Neutrophil (primary cell): Measurements from ENCODE around the gene SORCS2.

ENCODE experiments used
- H3K27ac ChIP-seq: fragments of 200-600 bp; sonication (generic); 2 replicates; pipeline ENCODE4 v1.5.1; 2016; ENCODE audit warnings: mild to moderate bottlenecking, moderate library complexity
- H3K27me3 ChIP-seq: fragments of 200-600 bp; sonication (generic); 2 replicates; pipeline ENCODE4 v1.6.0; 2016; ENCODE audit warnings: mild to moderate bottlenecking
- H3K36me3 ChIP-seq: fragments of 200-600 bp; sonication (generic); 2 replicates; pipeline ENCODE4 v1.5.1; 2017
- H3K4me1 ChIP-seq, 2 experiments: fragments of 200-600 bp in 1 of 2; sonication (generic) in 1 of 2; 1 replicate in 1 of 2; 2 replicates in 1 of 2; pipeline versions ENCODE4 v1.5.1 to v1.6.1; 2013 to 2016; ENCODE audit warnings: low read depth in 1 of 2, low read length in 1 of 2, mild to moderate bottlenecking in 1 of 2, moderate library complexity in 1 of 2; ENCODE audit not compliant: control insufficient read depth in 1 of 2, insufficient read depth in 1 of 2
- H3K4me3 ChIP-seq, 2 experiments: fragments of 200-600 bp in 1 of 2; sonication (generic) in 1 of 2; 1 replicate in 1 of 2; 2 replicates in 1 of 2; pipeline ENCODE4 v1.5.1; 2013 to 2016; ENCODE audit warnings: low read depth in 1 of 2, low read length in 1 of 2, mild to moderate bottlenecking in 1 of 2, moderate library complexity in 1 of 2
- H3K9me3 ChIP-seq: fragments of 200-600 bp; sonication (generic); 2 replicates; pipeline ENCODE4 v1.5.1; 2016
- TF ChIP-seq, protein P1 (sequence below): fragments of 200-600 bp; sonication (generic); IDR thresholded peaks from 2 replicates; pipeline ENCODE4 v1.5.1; 2016; ENCODE audit warnings: antibody characterized with exemption

SORCS2 gene

DNA sequence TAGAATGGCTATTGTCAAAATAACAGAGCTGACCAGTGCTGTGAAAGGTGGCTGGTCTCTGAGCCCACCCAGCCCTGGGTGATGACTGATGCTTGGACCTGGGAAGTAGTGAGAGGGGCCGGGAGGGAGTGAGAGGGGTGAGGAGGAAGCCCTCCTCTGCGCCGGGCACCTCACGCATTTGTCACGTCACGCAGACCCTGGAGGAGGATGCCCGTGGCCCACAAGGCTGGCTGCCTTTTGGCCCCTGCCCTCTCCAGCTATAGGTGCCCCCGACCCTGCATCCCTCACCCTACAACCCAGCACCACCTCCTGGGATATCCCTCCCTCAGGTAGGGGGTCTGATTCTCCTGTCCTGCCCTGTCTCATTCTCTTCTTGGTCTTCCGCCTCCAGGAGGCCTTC, 539.9 kb downstream of the SORCS2 start:
- no peaks in the 10 kb centered on the region for H3K4me1 ChIP-seq
- TF ChIP-seq, protein P1, sequence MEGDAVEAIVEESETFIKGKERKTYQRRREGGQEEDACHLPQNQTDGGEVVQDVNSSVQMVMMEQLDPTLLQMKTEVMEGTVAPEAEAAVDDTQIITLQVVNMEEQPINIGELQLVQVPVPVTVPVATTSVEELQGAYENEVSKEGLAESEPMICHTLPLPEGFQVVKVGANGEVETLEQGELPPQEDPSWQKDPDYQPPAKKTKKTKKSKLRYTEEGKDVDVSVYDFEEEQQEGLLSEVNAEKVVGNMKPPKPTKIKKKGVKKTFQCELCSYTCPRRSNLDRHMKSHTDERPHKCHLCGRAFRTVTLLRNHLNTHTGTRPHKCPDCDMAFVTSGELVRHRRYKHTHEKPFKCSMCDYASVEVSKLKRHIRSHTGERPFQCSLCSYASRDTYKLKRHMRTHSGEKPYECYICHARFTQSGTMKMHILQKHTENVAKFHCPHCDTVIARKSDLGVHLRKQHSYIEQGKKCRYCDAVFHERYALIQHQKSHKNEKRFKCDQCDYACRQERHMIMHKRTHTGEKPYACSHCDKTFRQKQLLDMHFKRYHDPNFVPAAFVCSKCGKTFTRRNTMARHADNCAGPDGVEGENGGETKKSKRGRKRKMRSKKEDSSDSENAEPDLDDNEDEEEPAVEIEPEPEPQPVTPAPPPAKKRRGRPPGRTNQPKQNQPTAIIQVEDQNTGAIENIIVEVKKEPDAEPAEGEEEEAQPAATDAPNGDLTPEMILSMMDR, result no peak
- H3K9me3 ChIP-seq, result no peaks in the 10 kb centered on the region
- no peaks in the 10 kb centered on the region for H3K36me3 ChIP-seq
- no peaks in the 10 kb centered on the region for H3K27me3 ChIP-seq
- no peak overlapping the region for H3K4me3 ChIP-seq
- no peak overlapping the region for H3K27ac ChIP-seq

DNA sequence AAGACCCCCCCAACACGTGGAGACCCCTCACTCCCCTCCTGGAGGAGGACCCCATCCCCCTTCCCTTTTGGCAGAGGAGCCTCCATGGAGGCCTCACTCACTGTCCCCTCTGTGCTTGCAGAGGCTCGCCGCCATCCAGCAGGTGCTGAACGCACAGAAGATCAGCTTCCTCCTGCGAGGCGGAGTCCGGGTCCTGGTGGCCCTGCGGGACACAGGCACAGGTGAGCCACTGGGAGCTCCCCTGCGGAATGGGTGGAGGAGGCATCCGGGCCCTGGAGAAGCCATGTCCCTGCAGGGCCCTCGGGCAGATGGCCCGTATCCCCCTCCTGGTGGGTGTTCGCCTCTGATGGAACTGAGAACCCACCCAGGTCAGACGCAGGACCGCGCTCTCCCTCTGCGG, 540.9 kb downstream of the SORCS2 start:
- no peaks in the 10 kb centered on the region for H3K9me3 ChIP-seq
- H3K27me3 ChIP-seq, result no peaks in the 10 kb centered on the region
- TF ChIP-seq, protein P1, result no peak
- H3K4me3 ChIP-seq, result no peak overlapping the region
- H3K27ac ChIP-seq, result no peak overlapping the region
- no peaks in the 10 kb centered on the region for H3K36me3 ChIP-seq
- no peaks in the 10 kb centered on the region for H3K4me1 ChIP-seq

DNA sequence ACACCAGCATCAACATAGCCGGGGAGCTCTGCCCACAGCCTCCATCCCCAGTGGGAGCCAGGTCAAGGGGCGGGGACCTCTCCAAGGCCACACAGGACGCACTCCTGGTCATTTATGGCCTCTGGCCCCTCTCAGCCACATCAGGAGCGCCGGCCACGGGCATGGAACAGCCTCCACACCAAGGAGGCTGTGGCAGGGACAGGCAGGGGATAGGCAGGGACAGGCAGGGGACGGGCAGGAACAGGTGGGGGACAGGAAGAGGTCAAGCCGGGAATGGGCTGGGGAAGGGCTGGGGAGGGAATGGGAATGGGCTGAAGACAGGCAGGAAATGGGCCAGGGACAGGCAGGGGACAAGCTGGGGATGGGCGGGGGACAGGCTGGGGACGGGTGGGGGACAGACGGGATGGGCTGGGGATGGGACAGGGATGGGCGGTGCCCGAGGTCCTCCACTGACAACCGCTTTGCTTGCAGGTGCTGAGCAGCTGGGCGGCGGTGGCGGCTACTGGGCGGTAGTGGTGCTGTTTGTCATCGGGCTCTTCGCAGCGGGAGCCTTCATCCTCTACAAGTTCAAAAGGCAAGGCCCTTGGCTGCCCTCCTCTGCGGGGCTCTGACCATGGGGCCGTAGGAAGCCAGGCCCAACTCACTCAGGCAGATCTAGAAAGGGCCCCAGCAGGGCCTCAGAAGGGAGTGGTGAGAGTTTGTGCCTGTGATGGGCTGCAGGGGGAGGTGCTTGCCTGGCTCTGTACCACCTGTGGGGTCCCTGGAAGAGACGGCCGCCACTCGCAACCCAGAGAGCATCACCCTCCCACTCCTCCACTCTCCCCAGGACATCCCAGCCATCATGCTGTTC, 541.7 kb downstream of the SORCS2 start:
- Histone ChIP-seq H3K27ac (no peak overlapping the region), H3K27me3 (no peaks in the 10 kb centered on the region), H3K36me3 (no peaks in the 10 kb centered on the region), H3K4me3 (no peak overlapping the region), H3K9me3 (no peaks in the 10 kb centered on the region), H3K4me1 (no peaks in the 10 kb centered on the region)
- TF ChIP-seq, protein P1, result no peak

DNA sequence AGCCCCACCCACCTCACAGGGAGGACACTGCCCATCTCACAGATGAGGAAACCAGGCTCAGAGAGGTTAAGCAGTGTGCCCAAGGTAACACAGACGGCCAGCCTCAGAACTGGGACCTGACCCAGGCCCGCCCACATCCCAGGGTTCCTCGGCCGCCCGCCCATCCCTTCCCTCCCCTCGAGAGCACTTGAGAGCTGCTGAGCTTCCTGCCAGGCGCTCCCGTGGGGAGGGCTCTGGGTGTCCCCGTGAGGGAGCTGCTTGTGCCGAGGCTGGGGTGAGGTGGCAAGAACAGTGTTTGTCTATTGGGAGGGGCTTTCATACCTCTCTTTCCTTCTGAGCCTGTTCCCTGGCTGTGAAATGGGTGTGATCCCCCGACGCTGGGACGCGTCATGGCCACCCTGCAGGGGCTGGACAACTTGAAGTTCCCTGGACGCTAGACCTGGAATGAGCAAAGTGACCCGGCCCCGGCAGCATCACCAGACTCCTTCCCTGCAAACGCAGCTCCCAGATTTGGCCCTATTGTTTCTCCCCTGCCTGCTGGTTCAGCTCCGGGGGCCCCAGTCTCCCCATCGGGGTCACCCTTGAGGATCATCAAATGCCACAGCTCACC, 542.4 kb downstream of the SORCS2 start:
- no peak overlapping the region for H3K27ac ChIP-seq
- TF ChIP-seq, protein P1, result no peak
- H3K27me3 ChIP-seq, result no peaks in the 10 kb centered on the region
- H3K36me3 ChIP-seq, result no peaks in the 10 kb centered on the region
- H3K4me3 ChIP-seq, result no peak overlapping the region
- no peaks in the 10 kb centered on the region for H3K9me3 ChIP-seq
- H3K4me1 ChIP-seq, result no peaks in the 10 kb centered on the region

DNA sequence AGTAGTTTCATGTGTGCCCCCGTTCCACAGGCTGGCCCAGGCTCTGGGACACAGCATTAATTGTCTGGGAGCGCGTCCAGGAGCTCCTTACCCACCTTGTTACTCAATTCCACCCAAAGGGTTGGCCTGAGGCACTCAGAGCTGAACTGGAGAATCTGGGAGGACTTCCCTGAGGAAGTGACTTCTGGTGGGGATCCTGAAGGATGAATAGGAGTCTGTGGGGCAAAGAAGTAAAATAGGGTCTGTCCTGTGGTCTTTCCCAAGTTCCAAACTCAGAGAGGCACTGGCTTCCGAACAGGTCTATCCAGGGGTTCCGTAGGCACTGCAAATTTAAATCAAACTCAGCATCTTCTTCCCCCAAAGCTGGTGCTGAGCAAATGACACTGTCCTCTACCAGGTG, 543.1 kb downstream of the SORCS2 start:
- Histone ChIP-seq H3K27ac (no peak overlapping the region), H3K9me3 (no peaks in the 10 kb centered on the region), H3K36me3 (no peaks in the 10 kb centered on the region), H3K4me3 (no peak overlapping the region), H3K27me3 (no peaks in the 10 kb centered on the region), H3K4me1 (no peaks in the 10 kb centered on the region)
- TF ChIP-seq, protein P1, result no peak
